Activated naive CD4-positive, alpha-beta T cell treated with anti-CD3 and anti-CD28 coated beads for 36 hours (primary cell): ENCODE results near the gene TTLL6. TPM values are rescaled to one million over a fixed set of nuclear protein-coding genes. Genes with fewer than 3 reads are reported as not detected.
A peak's percentile ranks its signal among the peaks of the same experiment; 100 is the strongest.
"Not testable (repeated sequence)": the region's sequence is repeated elsewhere in the genome, so short reads cannot be mapped to it uniquely, and the experiment has no call there.

Source experiments
- CTCF ChIA-PET: fragments of 350-600 bp; sonication (Branson Sonifier 250); formaldehyde crosslinking; loops from one replicate; lab custom pipeline; 2021; ENCODE audit warnings: antibody characterized with exemption; lab: Charles Lee
- DNase-seq: peaks from one replicate; pipeline ENCODE4 v3.0.0-alpha.2; 2020
- H3K27ac Mint-ChIP-seq: one replicate; pipeline ENCODE4 v1.8.0; 2021; ENCODE audit warnings: mild to moderate bottlenecking, mixed read lengths
- H3K27me3 Mint-ChIP-seq: one replicate; pipeline ENCODE4 v1.8.0; 2021; ENCODE audit warnings: low read depth, mixed read lengths
- H3K36me3 Mint-ChIP-seq: one replicate; pipeline ENCODE4 v1.8.0; 2021; ENCODE audit warnings: low read depth, mixed read lengths
- H3K4me1 Mint-ChIP-seq: one replicate; pipeline ENCODE4 v1.8.0; 2021; ENCODE audit warnings: low read depth, mixed read lengths
- H3K4me3 Mint-ChIP-seq: one replicate; pipeline ENCODE4 v1.8.0; 2021; ENCODE audit warnings: mild to moderate bottlenecking, moderate library complexity, mixed read lengths
- H3K9me3 Mint-ChIP-seq: one replicate; pipeline ENCODE4 v1.8.0; 2021; ENCODE audit warnings: mixed read lengths
- intact Hi-C: fragments of 100-400 bp; cut with micrococcal nuclease; formaldehyde crosslinking; loops from one replicate; pipeline ENCODE4 v1.15.1; 2023
- total RNA-seq, 2 experiments: library from RNA; stranded (reverse); gene quantifications; one replicate each; pipeline ENCODE4 v1.2.3, GENCODE V29; 2021

The TTLL6 gene
- total RNA-seq, 2 experiments from 2014 or later, result not detected

GRCh38 chr17:48812001-48812400 lies 5.0 kb downstream of the TTLL6 start:
- Mint-ChIP-seq H3K36me3 (no peaks in the 10 kb centered on the region), H3K4me1 (peaks cover 15% of the 10 kb centered on the region), H3K27ac (no peak overlapping the region), H3K27me3 (peaks cover 18% of the 10 kb centered on the region), H3K9me3 (no peaks in the 10 kb centered on the region), H3K4me3 (no peak overlapping the region)
- intact Hi-C loops, result no loop called here
- DNase-seq, result no peak
- CTCF ChIA-PET, result interaction anchor here (0.8 to 18.1 kb wide), 10 partner anchors 61 to 220 kb away, joined by 3 to 348 read pairs (median 3); no protein-coding TSS in a partner anchor

GRCh38 chr17:48809182-48809581 lies 7.8 kb downstream of the TTLL6 start:
- Mint-ChIP-seq H3K36me3 (no peaks in the 10 kb centered on the region), H3K27ac (no peak overlapping the region), H3K4me3 (no peak overlapping the region), H3K4me1 (no peaks in the 10 kb centered on the region), H3K9me3 (no peaks in the 10 kb centered on the region), H3K27me3 (peaks cover 3% of the 10 kb centered on the region)
- DNase-seq, result no peak
- intact Hi-C loops, result loop anchor here (5.0 kb wide), 1 partner anchor 132 kb away; no protein-coding TSS in a partner anchor
- CTCF ChIA-PET, result interaction anchor here (0.9 to 18.1 kb wide), 3 partner anchors 64 to 84 kb away, joined by 3 to 348 read pairs (median 3); no protein-coding TSS in a partner anchor

GRCh38 chr17:48804936-48805411 lies 12.1 kb downstream of the TTLL6 start:
- H3K4me1 Mint-ChIP-seq, result no peaks in the 10 kb centered on the region
- H3K9me3 Mint-ChIP-seq, result no peaks in the 10 kb centered on the region
- intact Hi-C loops, result loop anchor here (1.0 to 5.0 kb wide), 4 partner anchors 74 to 227 kb away; no protein-coding TSS in a partner anchor
- H3K36me3 Mint-ChIP-seq, result no peaks in the 10 kb centered on the region
- no peak overlapping the region for H3K27ac Mint-ChIP-seq
- H3K27me3 Mint-ChIP-seq, result peaks cover 5% of the 10 kb centered on the region
- CTCF ChIA-PET, result interaction anchor here (0.8 to 18.1 kb wide), 20 partner anchors 9 to 240 kb away, joined by 3 to 348 read pairs (median 4); partner anchors contain the start of gene PRAC2
- H3K4me3 Mint-ChIP-seq, result no peak overlapping the region
- DNase-seq, result peak; percentile 78

DNA sequence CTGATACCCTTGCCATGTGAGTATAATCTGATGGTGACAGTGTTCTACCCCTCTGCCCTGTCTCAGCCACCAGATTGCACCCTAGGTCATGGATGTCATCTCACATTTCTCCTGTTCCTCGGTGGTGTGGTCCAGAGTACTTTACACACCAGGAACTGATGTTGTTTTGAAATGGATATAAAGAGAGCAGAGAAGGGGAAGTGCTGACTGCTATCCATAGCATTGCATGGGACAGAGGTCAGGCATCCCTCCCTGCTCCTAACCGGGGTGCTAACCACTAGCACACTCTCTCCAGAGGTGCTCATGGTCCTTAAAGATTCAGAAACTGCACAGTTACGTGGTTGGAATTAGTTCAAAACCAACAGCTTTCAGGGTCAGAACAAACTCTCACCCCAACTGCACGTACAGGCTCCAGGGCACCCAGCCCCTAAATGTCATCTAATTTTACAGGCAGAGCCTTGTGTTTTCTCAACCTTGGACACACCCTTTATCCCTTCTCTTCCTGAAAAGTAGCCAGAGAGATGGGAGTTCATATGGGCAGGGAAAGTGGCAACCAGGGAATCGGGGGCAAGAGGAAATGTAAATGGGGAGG lies 16.3 kb downstream of the TTLL6 start:
- Mint-ChIP-seq H3K36me3 (no peaks in the 10 kb centered on the region), H3K4me3 (no peak overlapping the region), H3K9me3 (no peaks in the 10 kb centered on the region), H3K27me3 (peaks cover 14% of the 10 kb centered on the region), H3K4me1 (no peaks in the 10 kb centered on the region), H3K27ac (no peak overlapping the region)
- no peak for DNase-seq
- CTCF ChIA-PET, result interaction anchor here (0.7 to 3.1 kb wide), 3 partner anchors 10 to 92 kb away, joined by 4 to 18 read pairs (median 5); no protein-coding TSS in a partner anchor
- intact Hi-C loops, result no loop called here

DNA sequence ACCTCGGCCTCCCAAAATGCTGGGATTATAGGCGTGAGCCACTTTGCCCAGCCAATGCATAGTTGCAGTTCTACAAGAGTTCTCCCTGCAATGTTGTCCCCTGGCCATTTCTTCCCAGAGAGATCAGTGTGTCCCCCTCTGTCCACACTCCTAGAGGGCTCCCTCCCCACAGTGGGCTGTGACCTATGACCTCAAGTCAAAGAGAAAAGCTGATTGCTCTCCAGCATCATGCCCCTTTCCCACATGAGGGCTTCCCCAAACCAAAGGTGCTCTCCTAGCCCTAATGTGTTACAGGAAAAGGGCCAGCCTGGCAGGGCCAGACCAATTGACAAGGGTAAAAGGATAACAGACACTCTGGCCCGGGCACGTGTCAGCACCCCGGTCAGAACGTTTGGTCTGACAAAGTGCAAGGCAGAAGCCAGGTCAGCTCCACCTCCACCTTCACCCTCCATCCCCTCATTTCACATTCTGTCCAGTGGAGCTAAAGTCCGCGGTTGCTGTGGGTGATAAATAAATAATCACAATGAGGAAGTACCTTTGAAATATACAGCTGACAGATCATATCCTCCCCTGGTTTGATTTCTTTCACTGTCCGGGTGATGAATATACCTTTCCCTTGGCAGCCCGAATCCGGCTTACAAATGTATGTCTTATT lies 17.8 kb downstream of the TTLL6 start:
- Mint-ChIP-seq H3K27me3 (peaks cover 17% of the 10 kb centered on the region), H3K9me3 (no peaks in the 10 kb centered on the region), H3K36me3 (no peaks in the 10 kb centered on the region), H3K4me1 (no peaks in the 10 kb centered on the region), H3K27ac (no peak overlapping the region), H3K4me3 (no peak overlapping the region)
- intact Hi-C loops, result no loop called here
- DNase-seq, result no peak
- CTCF ChIA-PET, result interaction anchor here (1.1 to 3.1 kb wide), 5 partner anchors 8 to 123 kb away, joined by 3 to 18 read pairs (median 5); no protein-coding TSS in a partner anchor

DNA sequence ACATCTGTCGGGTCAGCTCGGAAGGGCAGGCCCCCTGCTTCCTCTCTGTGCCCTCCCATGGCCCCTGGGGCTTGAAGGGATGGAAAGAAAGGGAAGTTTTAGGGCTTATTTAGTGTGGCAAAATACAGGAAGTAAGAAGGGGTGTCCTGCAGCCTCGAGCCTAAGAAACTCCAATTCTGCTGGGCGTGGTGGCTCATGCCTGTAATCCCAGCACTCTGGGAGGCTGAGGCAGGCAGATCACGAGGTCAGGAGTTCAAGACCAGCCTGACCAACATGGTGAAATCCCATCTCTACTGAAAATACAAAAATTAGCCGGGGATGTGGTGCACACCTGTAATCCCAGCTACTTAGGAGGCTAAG lies 20.9 kb downstream of the TTLL6 start:
- H3K36me3 Mint-ChIP-seq, H3K27ac Mint-ChIP-seq, DNase-seq, intact Hi-C loops, H3K9me3 Mint-ChIP-seq, H3K4me3 Mint-ChIP-seq, H3K4me1 Mint-ChIP-seq: not testable (repeated sequence)
- CTCF ChIA-PET, result interaction anchor here (0.6 to 1.0 kb wide), 4 partner anchors 83 to 792 kb away, joined by 3 to 7 read pairs (median 4); no protein-coding TSS in a partner anchor
- peaks cover 19% of the 10 kb centered on the region for H3K27me3 Mint-ChIP-seq

GRCh38 chr17:48795444-48796162 lies 21.4 kb downstream of the TTLL6 start:
- peaks cover 18% of the 10 kb centered on the region for H3K27me3 Mint-ChIP-seq
- CTCF ChIA-PET, result interaction anchor here (1.0 kb wide), 1 partner anchor 84 kb away, joined by 3 read pairs; no protein-coding TSS in a partner anchor
- H3K9me3 Mint-ChIP-seq, result no peaks in the 10 kb centered on the region
- no peak for DNase-seq
- H3K4me1 Mint-ChIP-seq, result no peaks in the 10 kb centered on the region
- no peak overlapping the region for H3K4me3 Mint-ChIP-seq
- no peak overlapping the region for H3K27ac Mint-ChIP-seq
- no peaks in the 10 kb centered on the region for H3K36me3 Mint-ChIP-seq
- intact Hi-C loops, result no loop called here

DNA sequence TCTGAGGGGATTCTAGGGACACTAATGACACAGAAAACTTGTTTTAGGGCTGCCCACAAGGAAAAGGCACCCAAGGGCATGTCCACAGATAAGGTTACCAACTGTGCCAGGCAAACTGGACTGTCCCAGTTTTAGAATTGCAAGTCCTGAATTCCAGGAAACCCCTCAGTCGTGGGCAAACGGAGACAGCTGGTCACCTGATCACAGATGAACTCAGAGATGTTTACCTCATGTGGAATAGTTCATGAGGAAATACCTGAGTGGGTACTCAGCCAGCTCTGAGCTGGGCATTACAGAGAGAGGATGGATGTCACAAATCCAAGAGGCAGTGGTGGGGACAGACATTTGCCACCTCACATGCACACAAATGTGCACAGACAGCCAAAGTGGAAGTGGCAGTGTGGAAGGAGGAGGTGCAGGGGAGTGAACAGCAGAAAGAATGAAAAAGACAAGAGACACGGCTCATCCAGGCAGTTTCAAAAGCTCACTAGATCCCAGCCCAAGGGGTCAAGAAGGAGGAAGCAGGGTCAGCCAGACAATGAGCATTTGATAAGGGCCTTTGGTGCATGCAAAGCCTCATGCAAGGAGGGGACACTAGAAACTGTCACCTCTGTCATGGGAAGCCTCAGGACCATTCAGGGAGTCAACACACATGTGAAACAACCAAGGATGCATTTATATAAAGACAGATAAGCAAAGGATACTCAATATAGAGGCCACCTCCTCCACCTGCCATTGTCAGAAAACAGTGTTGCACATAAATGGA lies 24.8 kb downstream of the TTLL6 start:
- no peak overlapping the region for H3K4me3 Mint-ChIP-seq
- no peak overlapping the region for H3K27ac Mint-ChIP-seq
- no peak for DNase-seq
- H3K4me1 Mint-ChIP-seq, result no peaks in the 10 kb centered on the region
- CTCF ChIA-PET, result interaction anchor here (0.6 to 6.6 kb wide), 5 partner anchors 11 to 233 kb away, joined by 3 to 64 read pairs (median 8); partner anchors contain the start of gene PRAC2
- peaks cover 17% of the 10 kb centered on the region for H3K27me3 Mint-ChIP-seq
- no peaks in the 10 kb centered on the region for H3K36me3 Mint-ChIP-seq
- intact Hi-C loops, result no loop called here
- H3K9me3 Mint-ChIP-seq, result no peaks in the 10 kb centered on the region

GRCh38 chr17:48791128-48792032 lies 25.6 kb downstream of the TTLL6 start:
- H3K27me3 Mint-ChIP-seq, result peaks cover 20% of the 10 kb centered on the region

DNA sequence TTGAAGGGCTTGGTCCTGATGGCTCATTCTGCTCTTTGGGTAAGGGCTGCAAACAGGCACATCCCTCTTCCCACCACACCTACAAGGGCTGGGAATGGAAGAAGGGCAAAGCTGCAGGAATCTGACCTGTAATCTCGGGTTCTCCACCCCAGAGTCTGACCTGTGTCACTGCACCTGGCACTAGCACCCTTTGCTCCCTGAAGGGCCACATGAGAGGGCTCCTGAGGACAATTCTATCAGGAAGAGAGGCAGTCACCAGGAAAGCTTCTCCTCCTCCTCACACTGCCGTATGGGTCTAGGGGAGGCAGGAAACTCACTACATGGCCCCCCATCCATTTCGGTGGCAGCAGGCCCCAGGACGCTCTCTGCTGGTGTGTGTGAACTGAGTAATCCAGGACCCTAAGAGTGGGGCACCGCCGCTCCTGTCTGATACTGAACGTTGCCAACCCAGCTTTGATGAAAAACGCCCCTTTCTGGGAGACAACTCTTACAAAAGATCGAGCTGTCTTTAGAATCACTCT lies 26.4 kb downstream of the TTLL6 start:
- H3K27ac Mint-ChIP-seq, result no peak overlapping the region
- H3K4me3 Mint-ChIP-seq, result no peak overlapping the region
- CTCF ChIA-PET, result interaction anchor here (1.0 to 6.6 kb wide), 6 partner anchors 9 to 119 kb away, joined by 3 to 64 read pairs (median 6); partner anchors contain the start of gene PRAC2
- no peaks in the 10 kb centered on the region for H3K9me3 Mint-ChIP-seq
- no peaks in the 10 kb centered on the region for H3K4me1 Mint-ChIP-seq
- H3K27me3 Mint-ChIP-seq, result peaks cover 20% of the 10 kb centered on the region
- H3K36me3 Mint-ChIP-seq, result no peaks in the 10 kb centered on the region
- DNase-seq, result no peak
- intact Hi-C loops, result loop anchor here (1.0 to 2.0 kb wide), 3 partner anchors 66 to 120 kb away; no protein-coding TSS in a partner anchor

More at GRCh38 chr17:48791128-48792032, 25.6 kb downstream of the TTLL6 start:
- no peaks in the 10 kb centered on the region for H3K9me3 Mint-ChIP-seq
- CTCF ChIA-PET, result interaction anchor here (1.3 to 6.6 kb wide), 5 partner anchors 8 to 120 kb away, joined by 4 to 64 read pairs (median 8); partner anchors contain the start of gene PRAC2
- H3K36me3 Mint-ChIP-seq, result no peaks in the 10 kb centered on the region
- no peak overlapping the region for H3K4me3 Mint-ChIP-seq
- intact Hi-C loops, result loop anchor here (1.0 to 2.0 kb wide), 3 partner anchors 67 to 121 kb away; no protein-coding TSS in a partner anchor
- H3K4me1 Mint-ChIP-seq, result no peaks in the 10 kb centered on the region
- DNase-seq, result peak; percentile 59
- no peak overlapping the region for H3K27ac Mint-ChIP-seq
